ENCODE measurements around the gene HOXC6.

The HOXC6 gene

GRCh38 chr12:54024127-54024526 lies 4.1 kb upstream of the HOXC6 start:
- H3K27ac ChIP-seq: no peak overlapping the region
- no peak for TF ChIP-seq ZFX (IDR thresholded peaks at IDR 0.05; ENCODE audit: borderline replicate concordance)
- TF ChIP-seq CTCF (IDR thresholded peaks at IDR 0.05): no peak

- TF ChIP-seq CTCF (IDR thresholded peaks at IDR 0.05) (no peak), ZFX (IDR thresholded peaks at IDR 0.05; ENCODE audit: borderline replicate concordance) (no peak)
- no peak overlapping the region for H3K27ac ChIP-seq
These were observed 3.5 kb upstream of the HOXC6 start for GRCh38 chr12:54024581-54025305.

- H3K27ac ChIP-seq: no peak overlapping the region
- TF ChIP-seq ZFX (IDR thresholded peaks at IDR 0.05; ENCODE audit: borderline replicate concordance): no peak
- TF ChIP-seq CTCF (IDR thresholded peaks at IDR 0.05): no peak
These were observed 2.5 kb upstream of the HOXC6 start for GRCh38 chr12:54025499-54026405.

- H3K27ac ChIP-seq: no peak overlapping the region
- TF ChIP-seq ZFX (IDR thresholded peaks at IDR 0.05; ENCODE audit: borderline replicate concordance) (no peak), CTCF (IDR thresholded peaks at IDR 0.05) (no peak)
These were observed 1.4 kb upstream of the HOXC6 start for GRCh38 chr12:54026640-54027441.

- no peak overlapping the region for H3K27ac ChIP-seq
These were observed 826 bp upstream of the HOXC6 start for GRCh38 chr12:54027442-54027786.

More at GRCh38 chr12:54027442-54027786, 826 bp upstream of the HOXC6 start:
- TF ChIP-seq ZFX (IDR thresholded peaks at IDR 0.05; ENCODE audit: borderline replicate concordance) (no peak), CTCF (IDR thresholded peaks at IDR 0.05) (no peak)
